Liver (tissue), 3 donors: Measurements from ENCODE around the gene DCUN1D1.

Source experiments
- FOXA1 ChIP-seq: IDR thresholded peaks from 2 replicates; pipeline ENCODE4 v1.6.1; 2016; ENCODE audit warnings: antibody characterized with exemption
- GABPA ChIP-seq, 2 donors: IDR thresholded peaks in 1 of 2; conservative IDR thresholded peaks in 1 of 2; 2 replicates each; pipeline ENCODE4 v1.6.1; 2016; ENCODE audit warnings: antibody characterized with exemption in 2 of 2, mild to moderate bottlenecking in 1 of 2, moderate library complexity in 1 of 2
- HNF4A ChIP-seq, 2 donors: conservative IDR thresholded peaks; 2 replicates each; pipeline ENCODE4 v1.6.1; 2016; ENCODE audit warnings: antibody characterized with exemption in 2 of 2, mild to moderate bottlenecking in 2 of 2
- JUND ChIP-seq, 2 donors: IDR thresholded peaks; 2 replicates each; pipeline ENCODE4 v1.6.1; 2016; ENCODE audit warnings: antibody characterized with exemption in 2 of 2
- RAD21 ChIP-seq, 2 donors: IDR thresholded peaks; 2 replicates each; pipeline ENCODE4 v1.6.1; 2016; ENCODE audit warnings: antibody characterized with exemption in 2 of 2, mild to moderate bottlenecking in 2 of 2
- RXRA ChIP-seq, 2 donors: IDR thresholded peaks; 2 replicates each; pipeline ENCODE4 v1.6.1; 2017 to 2018; ENCODE audit warnings: antibody characterized with exemption in 2 of 2, mild to moderate bottlenecking in 1 of 2
- SP1 ChIP-seq: IDR thresholded peaks from 2 replicates; pipeline ENCODE4 v1.6.1; 2018; ENCODE audit warnings: antibody characterized with exemption, mild to moderate bottlenecking
- TAF1 ChIP-seq: conservative IDR thresholded peaks from 2 replicates; pipeline ENCODE4 v1.6.1; 2016; ENCODE audit warnings: antibody characterized with exemption, mild to moderate bottlenecking
- YY1 ChIP-seq: IDR thresholded peaks from 2 replicates; pipeline ENCODE4 v1.6.1; 2016; ENCODE audit warnings: antibody characterized with exemption, mild to moderate bottlenecking
- TF ChIP-seq, protein P1 (sequence below): fragments of 150-350 bp; IDR thresholded peaks from 2 replicates; pipeline ENCODE4 v1.5.1; 2017; ENCODE audit warnings: improper control_type of control experiment, low read depth, low read length; ENCODE audit not compliant: missing input control
- TF ChIP-seq, protein P2 (sequence below): IDR thresholded peaks from 2 replicates; pipeline ENCODE4 v1.6.1; 2016; ENCODE audit warnings: antibody characterized with exemption
- TF ChIP-seq, protein P3 (sequence below): IDR thresholded peaks from 2 replicates; pipeline ENCODE4 v1.6.1; 2016; ENCODE audit warnings: antibody characterized with exemption
- TF ChIP-seq, protein P4 (sequence below): IDR thresholded peaks from 2 replicates; pipeline ENCODE4 v1.6.1; 2016; ENCODE audit warnings: antibody characterized with exemption
- TF ChIP-seq, protein P5 (sequence below): IDR thresholded peaks from 2 replicates; pipeline ENCODE4 v1.6.1; 2016; ENCODE audit warnings: antibody characterized with exemption, mild to moderate bottlenecking
- donor health status: healthy.
- donor health status: healthy.

DNA sequence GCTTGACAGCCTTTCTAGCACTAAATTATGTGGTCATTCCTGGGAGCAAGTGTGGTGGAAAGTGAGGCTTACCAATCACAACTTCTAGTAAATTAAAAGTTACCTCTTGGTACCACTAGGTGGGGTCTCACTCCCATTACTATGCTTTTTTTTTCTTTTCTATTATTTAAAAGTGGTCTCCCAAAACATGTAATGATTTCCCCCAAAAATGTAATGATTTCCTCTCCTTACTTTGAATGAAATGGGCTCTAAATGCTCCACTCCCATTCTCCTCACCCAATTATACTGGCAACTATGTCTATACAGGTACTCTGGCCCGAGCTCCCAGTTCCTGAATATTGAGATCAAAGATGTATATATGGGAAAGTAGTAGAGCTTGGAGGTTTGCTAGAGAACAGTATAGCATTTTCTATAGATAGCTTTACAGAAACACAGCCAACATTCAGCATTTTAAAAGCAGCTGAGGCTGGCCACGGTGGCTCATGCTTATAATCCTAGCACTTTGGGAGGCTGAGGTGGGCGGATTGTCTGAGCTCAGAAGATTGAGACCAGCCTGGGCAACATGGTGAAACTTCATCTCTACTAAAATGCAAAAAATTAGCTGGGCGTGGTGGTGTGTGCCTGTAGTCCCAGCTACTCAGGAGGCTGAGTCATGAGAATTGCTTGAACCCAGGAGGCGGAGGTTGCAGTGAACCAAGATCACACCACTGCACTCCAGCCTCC lies 70.9 kb downstream of the DCUN1D1 start:
- no peak for TF ChIP-seq GABPA (IDR thresholded peaks at IDR 0.05 in 1 of 2, conservative IDR thresholded peaks at IDR 0.05 in 1 of 2)
- TF ChIP-seq, protein P1, sequence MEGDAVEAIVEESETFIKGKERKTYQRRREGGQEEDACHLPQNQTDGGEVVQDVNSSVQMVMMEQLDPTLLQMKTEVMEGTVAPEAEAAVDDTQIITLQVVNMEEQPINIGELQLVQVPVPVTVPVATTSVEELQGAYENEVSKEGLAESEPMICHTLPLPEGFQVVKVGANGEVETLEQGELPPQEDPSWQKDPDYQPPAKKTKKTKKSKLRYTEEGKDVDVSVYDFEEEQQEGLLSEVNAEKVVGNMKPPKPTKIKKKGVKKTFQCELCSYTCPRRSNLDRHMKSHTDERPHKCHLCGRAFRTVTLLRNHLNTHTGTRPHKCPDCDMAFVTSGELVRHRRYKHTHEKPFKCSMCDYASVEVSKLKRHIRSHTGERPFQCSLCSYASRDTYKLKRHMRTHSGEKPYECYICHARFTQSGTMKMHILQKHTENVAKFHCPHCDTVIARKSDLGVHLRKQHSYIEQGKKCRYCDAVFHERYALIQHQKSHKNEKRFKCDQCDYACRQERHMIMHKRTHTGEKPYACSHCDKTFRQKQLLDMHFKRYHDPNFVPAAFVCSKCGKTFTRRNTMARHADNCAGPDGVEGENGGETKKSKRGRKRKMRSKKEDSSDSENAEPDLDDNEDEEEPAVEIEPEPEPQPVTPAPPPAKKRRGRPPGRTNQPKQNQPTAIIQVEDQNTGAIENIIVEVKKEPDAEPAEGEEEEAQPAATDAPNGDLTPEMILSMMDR = peak; percentile 44
- TF ChIP-seq, protein P2, sequence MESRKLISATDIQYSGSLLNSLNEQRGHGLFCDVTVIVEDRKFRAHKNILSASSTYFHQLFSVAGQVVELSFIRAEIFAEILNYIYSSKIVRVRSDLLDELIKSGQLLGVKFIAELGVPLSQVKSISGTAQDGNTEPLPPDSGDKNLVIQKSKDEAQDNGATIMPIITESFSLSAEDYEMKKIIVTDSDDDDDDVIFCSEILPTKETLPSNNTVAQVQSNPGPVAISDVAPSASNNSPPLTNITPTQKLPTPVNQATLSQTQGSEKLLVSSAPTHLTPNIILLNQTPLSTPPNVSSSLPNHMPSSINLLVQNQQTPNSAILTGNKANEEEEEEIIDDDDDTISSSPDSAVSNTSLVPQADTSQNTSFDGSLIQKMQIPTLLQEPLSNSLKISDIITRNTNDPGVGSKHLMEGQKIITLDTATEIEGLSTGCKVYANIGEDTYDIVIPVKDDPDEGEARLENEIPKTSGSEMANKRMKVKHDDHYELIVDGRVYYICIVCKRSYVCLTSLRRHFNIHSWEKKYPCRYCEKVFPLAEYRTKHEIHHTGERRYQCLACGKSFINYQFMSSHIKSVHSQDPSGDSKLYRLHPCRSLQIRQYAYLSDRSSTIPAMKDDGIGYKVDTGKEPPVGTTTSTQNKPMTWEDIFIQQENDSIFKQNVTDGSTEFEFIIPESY = no peak
- TF ChIP-seq YY1 = no peak
- TF ChIP-seq, protein P3, sequence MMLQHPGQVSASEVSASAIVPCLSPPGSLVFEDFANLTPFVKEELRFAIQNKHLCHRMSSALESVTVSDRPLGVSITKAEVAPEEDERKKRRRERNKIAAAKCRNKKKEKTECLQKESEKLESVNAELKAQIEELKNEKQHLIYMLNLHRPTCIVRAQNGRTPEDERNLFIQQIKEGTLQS = no peak
- TF ChIP-seq, protein P4, sequence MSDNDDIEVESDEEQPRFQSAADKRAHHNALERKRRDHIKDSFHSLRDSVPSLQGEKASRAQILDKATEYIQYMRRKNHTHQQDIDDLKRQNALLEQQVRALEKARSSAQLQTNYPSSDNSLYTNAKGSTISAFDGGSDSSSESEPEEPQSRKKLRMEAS = no peak
- TF ChIP-seq JUND (IDR thresholded peaks at IDR 0.05) = no peak
- TF ChIP-seq, protein P5, sequence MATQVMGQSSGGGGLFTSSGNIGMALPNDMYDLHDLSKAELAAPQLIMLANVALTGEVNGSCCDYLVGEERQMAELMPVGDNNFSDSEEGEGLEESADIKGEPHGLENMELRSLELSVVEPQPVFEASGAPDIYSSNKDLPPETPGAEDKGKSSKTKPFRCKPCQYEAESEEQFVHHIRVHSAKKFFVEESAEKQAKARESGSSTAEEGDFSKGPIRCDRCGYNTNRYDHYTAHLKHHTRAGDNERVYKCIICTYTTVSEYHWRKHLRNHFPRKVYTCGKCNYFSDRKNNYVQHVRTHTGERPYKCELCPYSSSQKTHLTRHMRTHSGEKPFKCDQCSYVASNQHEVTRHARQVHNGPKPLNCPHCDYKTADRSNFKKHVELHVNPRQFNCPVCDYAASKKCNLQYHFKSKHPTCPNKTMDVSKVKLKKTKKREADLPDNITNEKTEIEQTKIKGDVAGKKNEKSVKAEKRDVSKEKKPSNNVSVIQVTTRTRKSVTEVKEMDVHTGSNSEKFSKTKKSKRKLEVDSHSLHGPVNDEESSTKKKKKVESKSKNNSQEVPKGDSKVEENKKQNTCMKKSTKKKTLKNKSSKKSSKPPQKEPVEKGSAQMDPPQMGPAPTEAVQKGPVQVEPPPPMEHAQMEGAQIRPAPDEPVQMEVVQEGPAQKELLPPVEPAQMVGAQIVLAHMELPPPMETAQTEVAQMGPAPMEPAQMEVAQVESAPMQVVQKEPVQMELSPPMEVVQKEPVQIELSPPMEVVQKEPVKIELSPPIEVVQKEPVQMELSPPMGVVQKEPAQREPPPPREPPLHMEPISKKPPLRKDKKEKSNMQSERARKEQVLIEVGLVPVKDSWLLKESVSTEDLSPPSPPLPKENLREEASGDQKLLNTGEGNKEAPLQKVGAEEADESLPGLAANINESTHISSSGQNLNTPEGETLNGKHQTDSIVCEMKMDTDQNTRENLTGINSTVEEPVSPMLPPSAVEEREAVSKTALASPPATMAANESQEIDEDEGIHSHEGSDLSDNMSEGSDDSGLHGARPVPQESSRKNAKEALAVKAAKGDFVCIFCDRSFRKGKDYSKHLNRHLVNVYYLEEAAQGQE = no peak
- no peak for TF ChIP-seq HNF4A (conservative IDR thresholded peaks at IDR 0.05)
- TF ChIP-seq TAF1 = no peak
- TF ChIP-seq FOXA1 = no peak
- TF ChIP-seq RAD21 (IDR thresholded peaks at IDR 0.05) = peak; percentile 72 to 75
- TF ChIP-seq RXRA (IDR thresholded peaks at IDR 0.05) = no peak
- TF ChIP-seq SP1 = no peak
